ENCODE data around the gene KLHL40. TPM values are rescaled to one million over a fixed set of nuclear protein-coding genes. Genes with fewer than 3 reads are reported as not detected.

The KLHL40 gene
- total RNA-seq, 4 donors from 2014 or later: 0.17 TPM; not detected in 3

DNA sequence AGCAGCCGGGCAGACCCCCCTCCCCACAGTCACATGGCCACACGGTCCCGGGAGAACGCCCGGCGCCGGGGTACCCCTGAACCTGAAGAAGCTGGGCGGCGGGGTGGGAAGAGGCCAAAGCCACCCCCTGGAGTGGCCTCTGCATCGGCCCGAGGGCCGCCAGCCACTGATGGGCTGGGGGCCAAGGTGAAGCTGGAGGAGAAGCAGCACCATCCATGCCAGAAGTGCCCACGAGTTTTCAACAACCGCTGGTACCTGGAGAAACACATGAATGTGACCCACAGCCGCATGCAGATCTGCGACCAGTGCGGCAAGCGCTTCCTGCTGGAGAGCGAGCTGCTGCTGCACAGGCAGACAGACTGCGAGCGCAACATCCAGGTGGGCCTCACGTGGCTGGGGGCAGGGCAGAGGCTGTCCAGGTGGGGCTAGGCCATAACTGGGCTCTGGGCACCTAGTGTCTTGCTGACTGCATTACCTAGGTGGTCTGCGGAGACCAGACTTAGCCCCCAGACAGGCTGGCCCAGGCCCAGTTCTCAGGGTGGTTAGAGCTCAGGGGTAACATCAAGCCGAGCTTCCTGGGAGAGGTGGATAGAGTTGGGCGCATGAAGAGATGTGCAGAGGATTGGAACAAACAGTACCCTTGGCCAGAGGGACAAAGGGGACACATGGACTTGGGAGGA lies 25.7 kb upstream of the KLHL40 start:
- DNase-seq (ENCODE audit: extremely low spot score): peak; percentile 86
- TF ChIP-seq EP300 (IDR thresholded peaks at IDR 0.05): no peak
- TF ChIP-seq, protein P1, sequence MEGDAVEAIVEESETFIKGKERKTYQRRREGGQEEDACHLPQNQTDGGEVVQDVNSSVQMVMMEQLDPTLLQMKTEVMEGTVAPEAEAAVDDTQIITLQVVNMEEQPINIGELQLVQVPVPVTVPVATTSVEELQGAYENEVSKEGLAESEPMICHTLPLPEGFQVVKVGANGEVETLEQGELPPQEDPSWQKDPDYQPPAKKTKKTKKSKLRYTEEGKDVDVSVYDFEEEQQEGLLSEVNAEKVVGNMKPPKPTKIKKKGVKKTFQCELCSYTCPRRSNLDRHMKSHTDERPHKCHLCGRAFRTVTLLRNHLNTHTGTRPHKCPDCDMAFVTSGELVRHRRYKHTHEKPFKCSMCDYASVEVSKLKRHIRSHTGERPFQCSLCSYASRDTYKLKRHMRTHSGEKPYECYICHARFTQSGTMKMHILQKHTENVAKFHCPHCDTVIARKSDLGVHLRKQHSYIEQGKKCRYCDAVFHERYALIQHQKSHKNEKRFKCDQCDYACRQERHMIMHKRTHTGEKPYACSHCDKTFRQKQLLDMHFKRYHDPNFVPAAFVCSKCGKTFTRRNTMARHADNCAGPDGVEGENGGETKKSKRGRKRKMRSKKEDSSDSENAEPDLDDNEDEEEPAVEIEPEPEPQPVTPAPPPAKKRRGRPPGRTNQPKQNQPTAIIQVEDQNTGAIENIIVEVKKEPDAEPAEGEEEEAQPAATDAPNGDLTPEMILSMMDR (IDR thresholded peaks at IDR 0.05): no peak
- TF ChIP-seq POLR2AphosphoS5 (IDR thresholded peaks at IDR 0.05): no peak
- no peak for TF ChIP-seq POLR2A (IDR thresholded peaks at IDR 0.05; ENCODE audit: low read depth)
- intact Hi-C loops (cut with DNase I): no loop called here
- WGBS: 69% methylated on average over 24 of the region's 25 CpGs
- Histone ChIP-seq H3K4me1 (peaks cover 33 to 70% (median 52%) of the 10 kb centered on the region in 4 donors), H3K27ac (replicated peaks in 1 of 4) (peak overlapping the region; percentile 17 to 48 (median 44)), H3K4me3 (no peak overlapping the region), H3K9me3 (no peaks in the 10 kb centered on the region), H3K36me3 (peaks cover 5 to 35% (median 25%) of the 10 kb centered on the region in 4 donors), H3K27me3 (no peaks in the 10 kb centered on the region)

DNA sequence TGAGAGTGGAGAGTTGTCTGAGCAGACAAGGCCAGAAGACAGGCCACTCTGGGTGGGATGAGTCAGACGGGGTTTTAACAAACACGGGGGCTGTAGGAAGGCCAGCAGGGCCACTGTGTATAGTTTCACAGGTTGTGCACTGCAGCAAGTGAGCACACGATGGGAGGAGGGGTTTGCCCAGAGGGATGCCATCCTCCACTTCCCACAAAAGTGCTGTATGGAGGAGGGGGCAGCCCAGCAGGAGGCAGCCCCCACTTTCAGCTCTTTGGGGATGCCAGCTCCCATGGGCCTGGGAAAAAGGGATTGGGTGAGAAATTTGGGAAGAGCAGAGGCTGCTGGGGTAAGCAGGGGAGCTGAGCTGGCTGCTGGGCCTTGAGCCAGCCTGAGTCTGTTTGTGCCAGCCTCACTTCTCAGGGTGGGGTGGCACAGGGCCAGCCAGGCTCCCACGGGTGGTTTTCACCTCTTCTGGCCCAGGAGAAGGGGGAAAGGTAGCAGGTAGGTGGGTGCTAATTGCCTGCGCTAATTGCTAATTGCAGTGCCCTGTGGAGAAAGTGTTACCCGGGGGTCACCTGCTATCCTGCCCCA lies 25.1 kb upstream of the KLHL40 start:
- DNase-seq (ENCODE audit: extremely low spot score): no peak
- WGBS: 54% methylated on average over 6 of the region's 6 CpGs
- peaks cover 29 to 67% (median 46%) of the 10 kb centered on the region in 4 donors for H3K4me1 ChIP-seq
- H3K9me3 ChIP-seq: no peaks in the 10 kb centered on the region
- H3K4me3 ChIP-seq: no peak overlapping the region
- no peak for TF ChIP-seq POLR2AphosphoS5 (IDR thresholded peaks at IDR 0.05)
- TF ChIP-seq, protein P1 (IDR thresholded peaks at IDR 0.05): no peak
- H3K27me3 ChIP-seq: no peaks in the 10 kb centered on the region
- intact Hi-C loops (cut with DNase I): no loop called here
- peak overlapping the region in 3 of 4 donors; percentile 17 to 46 (median 41) for H3K27ac ChIP-seq (replicated peaks in 1 of 4)
- H3K36me3 ChIP-seq: peaks cover 5 to 35% (median 25%) of the 10 kb centered on the region in 4 donors

DNA sequence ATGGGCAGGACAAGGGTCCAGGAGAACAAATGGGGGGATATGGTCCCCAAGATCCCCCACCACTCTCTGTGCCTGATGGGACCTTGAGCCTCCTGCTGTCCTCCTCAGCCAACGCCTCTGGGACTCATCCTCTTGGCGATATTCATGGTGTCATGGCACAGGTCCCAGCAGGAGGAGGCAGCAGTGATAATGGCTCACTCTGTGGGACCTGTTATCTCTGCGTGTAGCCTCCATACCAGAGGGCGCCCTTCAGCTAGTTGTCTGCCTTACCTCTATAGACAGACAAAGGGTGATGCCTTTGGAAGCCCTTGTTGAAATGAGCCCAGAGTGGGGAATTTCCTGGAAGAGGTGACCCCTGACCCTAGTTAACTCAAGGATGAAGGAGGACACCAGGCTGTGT lies 24.4 kb upstream of the KLHL40 start:
- no peak overlapping the region for H3K27ac ChIP-seq (replicated peaks in 1 of 4)
- no peaks in the 10 kb centered on the region for H3K27me3 ChIP-seq
- no peak overlapping the region for H3K4me3 ChIP-seq
- H3K36me3 ChIP-seq: peaks cover 5 to 35% (median 25%) of the 10 kb centered on the region in 4 donors
- no peak for DNase-seq (ENCODE audit: extremely low spot score)
- intact Hi-C loops (cut with DNase I): no loop called here
- no peak for TF ChIP-seq EP300 (IDR thresholded peaks at IDR 0.05)
- TF ChIP-seq, protein P1 (IDR thresholded peaks at IDR 0.05): no peak
- H3K9me3 ChIP-seq: no peaks in the 10 kb centered on the region
- 62% methylated on average over 4 of the region's 4 CpGs for WGBS
- peaks cover 26 to 66% (median 41%) of the 10 kb centered on the region in 4 donors for H3K4me1 ChIP-seq

DNA sequence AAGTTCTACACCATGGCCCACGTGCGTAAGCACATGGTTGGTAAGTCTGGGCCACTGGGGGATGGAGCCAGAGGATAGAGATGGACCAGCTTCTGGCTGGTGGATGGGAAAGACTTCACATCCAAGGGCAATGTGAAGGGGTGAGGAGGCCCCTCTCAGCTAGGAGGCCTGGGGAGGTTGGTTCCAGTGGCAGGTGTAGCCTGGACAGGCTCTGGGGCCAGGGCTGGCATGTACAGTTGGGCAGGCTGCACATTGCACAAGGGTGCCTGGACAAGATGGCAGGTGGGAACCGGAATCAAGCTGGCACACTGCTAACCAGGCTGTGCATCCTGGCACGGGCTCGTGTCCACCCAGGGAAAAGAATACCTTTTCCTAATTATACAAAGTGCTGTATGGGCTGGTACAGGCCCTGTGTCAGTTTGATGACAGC lies 23.7 kb upstream of the KLHL40 start:
- 97% methylated on average over 5 of the region's 5 CpGs for WGBS
- intact Hi-C loops (cut with DNase I): no loop called here
- Histone ChIP-seq H3K4me1 (peaks cover 32 to 66% (median 41%) of the 10 kb centered on the region in 4 donors), H3K4me3 (no peak overlapping the region), H3K27ac (replicated peaks in 1 of 4) (no peak overlapping the region), H3K36me3 (peaks cover 5 to 35% (median 25%) of the 10 kb centered on the region in 4 donors), H3K27me3 (no peaks in the 10 kb centered on the region), H3K9me3 (no peaks in the 10 kb centered on the region)
- TF ChIP-seq POLR2AphosphoS5 (IDR thresholded peaks at IDR 0.05): no peak
- TF ChIP-seq, protein P1 (IDR thresholded peaks at IDR 0.05): no peak
- TF ChIP-seq EP300 (IDR thresholded peaks at IDR 0.05): no peak
- no peak for TF ChIP-seq POLR2A (IDR thresholded peaks at IDR 0.05; ENCODE audit: low read depth)
- no peak for DNase-seq (ENCODE audit: extremely low spot score)

Data from esophagus muscularis mucosa (tissue), 4 donors.